ENCODE data around the gene PDIA2.
"Not testable (repeated sequence)": the region's sequence is repeated elsewhere in the genome, so short reads cannot be mapped to it uniquely, and the experiment has no call there.

PDIA2 gene

DNA sequence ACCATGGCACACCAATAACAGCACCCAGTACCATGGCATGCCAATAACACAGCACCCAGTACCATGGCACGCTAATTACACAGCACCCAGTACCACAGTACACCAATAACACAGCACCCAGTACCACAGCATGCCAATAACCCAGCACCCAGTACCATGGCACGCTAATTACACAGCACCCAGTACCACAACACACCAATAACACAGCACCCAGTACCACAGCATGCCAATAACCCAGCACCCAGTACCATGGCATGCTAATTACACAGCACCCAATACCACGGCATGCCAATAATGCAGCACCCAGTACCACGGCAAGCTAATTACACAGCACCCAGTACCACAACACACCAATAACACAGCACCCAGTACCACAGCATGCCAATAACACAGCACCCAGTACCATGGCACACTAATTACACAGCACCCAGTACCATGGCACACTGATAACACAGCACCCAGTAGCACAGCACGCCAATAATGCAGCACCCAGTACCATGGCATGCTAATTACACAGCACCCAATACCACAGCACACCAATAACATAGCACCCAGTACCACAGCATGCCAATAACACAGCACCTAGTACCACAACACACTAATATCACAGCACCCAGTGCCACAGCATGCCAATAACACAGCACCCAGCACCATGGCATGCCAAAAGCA is 51.3 kb downstream of the PDIA2 start:
- not testable (repeated sequence) for DNase-seq

DNA sequence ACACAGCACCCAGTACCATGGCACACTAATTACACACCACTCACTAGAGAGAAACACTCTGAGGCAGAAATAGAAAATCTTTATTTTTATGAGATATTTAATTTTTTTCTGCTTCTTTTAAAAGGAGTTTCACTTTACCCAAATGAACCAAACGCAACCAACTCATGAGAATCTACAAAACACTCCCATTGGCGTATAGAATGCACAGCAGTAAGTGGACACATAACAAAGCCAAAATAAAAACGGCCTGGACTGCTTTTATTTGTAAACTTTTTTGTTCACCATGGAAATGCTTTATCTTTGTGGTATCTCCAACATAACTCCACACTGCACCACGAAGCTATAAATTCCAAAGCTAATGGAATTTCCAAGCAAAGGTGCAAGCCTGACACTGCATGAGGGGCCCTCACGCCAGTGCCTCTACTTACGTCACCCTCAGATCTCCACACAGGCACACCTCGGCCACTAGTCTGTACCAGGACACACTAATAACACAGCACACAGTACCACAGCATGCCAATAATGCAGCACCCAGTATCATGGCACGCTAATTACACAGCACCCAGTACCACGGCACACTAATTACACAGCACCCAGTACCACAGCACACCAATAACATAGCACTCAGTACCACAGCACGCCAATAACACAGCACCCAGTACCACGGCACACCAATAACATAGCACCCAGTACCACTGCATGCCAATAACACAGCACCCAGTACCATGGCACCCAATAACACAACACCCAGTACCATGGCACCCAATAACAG is 52.1 kb downstream of the PDIA2 start:
- DNase-seq = not testable (repeated sequence)

DNA sequence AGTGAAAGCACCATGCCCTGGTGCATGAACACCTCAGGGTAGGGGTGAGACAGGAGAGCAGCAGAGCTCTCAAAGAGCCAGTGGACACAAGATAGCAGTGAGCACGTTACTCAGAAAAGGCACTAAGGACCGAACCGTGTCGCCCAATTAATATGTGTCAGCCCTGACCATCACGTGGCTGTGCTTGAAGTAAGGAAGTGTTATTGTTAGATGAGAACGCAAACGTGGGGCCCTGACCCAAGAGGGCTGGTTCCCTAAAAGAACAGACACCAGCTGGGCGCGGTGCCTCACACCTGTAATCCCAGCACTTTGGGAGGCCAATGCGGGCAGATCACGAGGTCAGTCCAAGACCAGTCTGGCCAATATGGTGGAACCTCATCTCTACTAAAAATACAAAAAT is 53.3 kb downstream of the PDIA2 start:
- no peak for DNase-seq

All from NCI-H1930 (cell line).